ENCODE results near the gene TMPRSS2.

The TMPRSS2 gene

GRCh38 chr21:41446586-41446985 is 61.4 kb downstream of the TMPRSS2 start:
- no peak for DNase-seq

GRCh38 chr21:41445465-41445862 is 62.5 kb downstream of the TMPRSS2 start:
- DNase-seq = no peak

DNA sequence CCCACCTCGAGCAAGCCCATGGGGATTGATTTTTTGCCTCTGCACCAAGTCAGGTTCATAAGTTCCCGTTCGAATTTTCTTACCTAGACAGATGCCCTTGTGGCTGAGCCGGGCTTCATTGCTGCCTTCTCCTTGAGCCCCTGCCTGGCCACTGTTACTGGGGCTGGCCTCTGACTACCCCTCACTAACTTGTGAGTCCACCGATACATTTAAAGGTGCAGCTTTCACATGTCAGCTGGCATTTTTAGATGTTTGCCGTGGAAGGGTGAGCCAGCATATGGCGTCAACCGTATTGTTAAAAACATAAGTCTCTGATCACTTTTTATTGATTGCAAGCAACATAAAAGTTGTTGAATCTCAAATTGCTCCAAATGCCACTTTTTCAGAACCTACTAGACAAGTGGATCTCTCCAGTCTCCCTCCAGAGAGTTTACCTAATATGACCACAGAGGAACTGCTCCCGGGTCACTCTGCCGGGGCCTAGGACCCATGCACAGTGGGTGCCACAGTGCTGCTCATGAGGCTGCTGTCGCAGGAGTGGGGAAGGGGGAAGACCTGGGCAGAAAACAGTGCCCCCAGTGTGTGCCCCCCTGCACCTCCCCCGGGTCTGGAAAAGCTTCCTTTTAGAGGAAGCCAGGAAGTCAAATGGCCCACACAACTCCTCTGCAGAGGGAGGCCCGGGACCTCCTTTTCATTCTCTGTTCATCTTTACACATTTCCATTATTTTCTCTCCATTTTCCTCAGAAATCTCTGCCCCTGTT is 63.1 kb downstream of the TMPRSS2 start:
- no peak for DNase-seq

- no peak for DNase-seq
Observed at GRCh38 chr21:41443562-41443961, 64.4 kb downstream of the TMPRSS2 start.

- no peak for DNase-seq
Observed at GRCh38 chr21:41442481-41443186, 65.3 kb downstream of the TMPRSS2 start.

DNA sequence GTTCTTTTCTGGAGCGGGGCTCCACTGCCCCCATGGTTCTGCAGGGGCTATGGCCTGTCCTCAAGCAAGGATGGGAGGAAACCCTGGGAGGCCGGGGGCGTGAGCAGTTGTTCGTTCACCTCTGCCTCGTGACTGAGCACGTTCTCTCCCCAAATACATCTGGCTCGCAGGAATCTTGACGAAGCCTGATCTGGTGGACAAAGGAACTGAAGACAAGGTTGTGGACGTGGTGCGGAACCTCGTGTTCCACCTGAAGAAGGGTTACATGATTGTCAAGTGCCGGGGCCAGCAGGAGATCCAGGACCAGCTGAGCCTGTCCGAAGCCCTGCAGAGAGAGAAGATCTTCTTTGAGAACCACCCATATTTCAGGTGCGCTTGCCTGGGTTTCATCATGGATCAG is 66.4 kb downstream of the TMPRSS2 start:
- no peak for DNase-seq

DNA sequence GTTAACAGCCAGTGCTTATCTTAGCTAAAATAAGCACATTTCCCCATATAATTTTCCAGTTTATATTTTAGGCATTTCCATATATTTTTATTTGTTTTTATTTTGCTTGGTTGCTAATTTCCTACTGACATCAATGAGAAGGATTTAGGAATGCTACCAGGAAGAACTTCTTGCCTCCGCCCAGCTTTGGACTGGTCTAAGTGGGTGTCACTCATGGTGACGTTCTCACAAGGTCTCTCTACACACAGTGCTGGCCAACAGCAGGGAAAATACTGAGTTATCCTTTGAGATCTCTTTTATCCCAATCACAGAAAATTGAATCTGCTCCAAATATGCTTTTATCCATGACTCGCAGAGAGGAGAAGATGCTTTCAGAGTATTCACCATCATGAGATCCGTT is 68.7 kb downstream of the TMPRSS2 start:
- DNase-seq = no peak

- DNase-seq = no peak
Observed at GRCh38 chr21:41438425-41439113, 69.4 kb downstream of the TMPRSS2 start.

GRCh38 chr21:41437729-41438128 is 70.2 kb downstream of the TMPRSS2 start:
- no peak for DNase-seq

DNA sequence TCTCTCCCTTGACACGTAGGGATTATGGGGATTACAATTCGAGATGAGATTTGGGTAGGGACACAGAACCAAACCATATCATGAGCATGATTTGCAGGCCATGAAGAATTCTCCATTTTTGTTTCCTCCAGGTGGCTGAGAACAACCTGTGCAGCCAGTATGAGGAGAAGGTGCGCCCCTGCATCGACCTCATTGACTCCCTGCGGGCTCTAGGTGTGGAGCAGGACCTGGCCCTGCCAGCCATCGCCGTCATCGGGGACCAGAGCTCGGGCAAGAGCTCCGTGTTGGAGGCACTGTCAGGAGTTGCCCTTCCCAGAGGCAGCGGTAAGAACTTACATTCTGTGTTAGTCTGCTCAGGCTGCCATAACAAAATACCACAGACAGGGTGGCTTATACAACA is 72.3 kb downstream of the TMPRSS2 start:
- DNase-seq = no peak

- no peak for DNase-seq
Observed at GRCh38 chr21:41433566-41433965, 74.4 kb downstream of the TMPRSS2 start.

DNA sequence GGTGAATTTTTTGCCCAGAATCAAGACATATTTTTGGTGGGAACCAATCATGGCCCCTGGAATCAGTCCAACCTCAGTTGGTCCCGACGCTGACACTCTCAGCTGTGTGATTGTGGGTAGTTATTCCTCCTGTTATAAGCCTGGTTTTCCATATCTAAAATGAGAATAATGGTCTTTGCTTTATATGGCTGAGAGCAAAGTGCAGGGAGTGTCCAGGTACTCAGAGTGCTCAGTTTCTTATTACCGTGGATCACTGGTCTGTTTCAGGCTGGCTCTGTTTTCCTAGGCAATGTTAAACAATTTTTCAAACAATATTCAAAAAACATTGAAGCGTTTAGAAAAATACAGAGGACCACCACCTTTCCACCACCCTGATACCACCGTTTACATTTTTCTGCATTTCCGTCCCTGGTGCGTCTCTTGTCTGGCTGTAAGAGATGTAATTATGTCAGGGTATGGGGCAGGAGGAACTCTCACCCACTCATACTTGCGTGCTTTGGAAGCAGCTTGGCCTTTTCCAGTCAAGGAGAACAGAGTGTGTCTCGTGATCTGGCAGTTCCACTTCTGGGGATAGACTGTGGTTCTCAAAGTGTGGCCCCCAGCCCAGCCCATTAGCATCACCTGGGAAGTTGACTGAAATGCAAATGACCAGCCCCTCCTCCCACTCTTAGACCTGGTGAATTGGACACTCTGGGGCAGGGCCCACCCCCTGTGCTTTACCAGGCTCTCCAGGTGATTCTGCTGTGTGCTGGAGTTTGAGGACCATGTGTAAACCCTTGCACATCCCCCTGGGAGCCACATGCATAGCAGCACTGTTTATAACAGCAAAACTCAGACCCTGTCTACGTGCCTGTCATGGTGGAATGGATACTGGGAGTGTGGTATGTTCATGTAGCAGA is 75.1 kb downstream of the TMPRSS2 start:
- no peak for DNase-seq

DNA sequence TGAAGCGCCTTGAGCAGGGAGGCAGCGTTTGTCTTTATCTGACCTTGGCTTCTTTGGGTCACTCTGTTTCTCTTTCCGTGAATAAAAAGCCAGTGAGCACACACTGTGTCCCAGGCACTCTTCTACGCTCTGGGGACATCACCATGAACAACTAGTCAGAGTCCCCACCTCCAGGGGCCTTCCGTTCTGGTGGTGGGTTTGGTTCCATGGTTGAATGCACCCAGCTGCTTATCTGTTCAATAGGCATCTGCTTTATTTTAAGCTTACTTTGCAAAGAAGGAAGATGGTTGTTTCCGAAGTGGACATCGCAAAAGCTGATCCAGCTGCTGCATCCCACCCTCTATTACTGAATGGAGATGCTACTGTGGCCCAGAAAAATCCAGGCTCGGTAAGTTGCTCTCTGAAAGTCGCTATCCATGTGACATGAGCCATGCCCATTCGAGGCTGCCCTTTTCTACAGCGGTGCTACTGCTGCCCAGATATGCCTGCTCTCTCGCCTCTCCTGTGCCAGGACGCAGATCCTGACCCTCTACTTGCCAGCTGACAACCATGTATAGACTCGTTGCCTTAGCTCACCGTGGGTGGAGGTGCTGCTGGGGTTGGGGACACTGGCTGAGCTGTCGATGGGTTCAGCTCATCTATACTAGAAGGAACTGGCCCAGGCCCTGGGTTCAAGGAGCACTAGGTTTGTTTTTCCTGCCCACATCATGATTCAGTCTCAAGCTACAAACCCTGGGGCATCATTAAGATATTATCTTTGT is 76.0 kb downstream of the TMPRSS2 start:
- DNase-seq = no peak

DNA sequence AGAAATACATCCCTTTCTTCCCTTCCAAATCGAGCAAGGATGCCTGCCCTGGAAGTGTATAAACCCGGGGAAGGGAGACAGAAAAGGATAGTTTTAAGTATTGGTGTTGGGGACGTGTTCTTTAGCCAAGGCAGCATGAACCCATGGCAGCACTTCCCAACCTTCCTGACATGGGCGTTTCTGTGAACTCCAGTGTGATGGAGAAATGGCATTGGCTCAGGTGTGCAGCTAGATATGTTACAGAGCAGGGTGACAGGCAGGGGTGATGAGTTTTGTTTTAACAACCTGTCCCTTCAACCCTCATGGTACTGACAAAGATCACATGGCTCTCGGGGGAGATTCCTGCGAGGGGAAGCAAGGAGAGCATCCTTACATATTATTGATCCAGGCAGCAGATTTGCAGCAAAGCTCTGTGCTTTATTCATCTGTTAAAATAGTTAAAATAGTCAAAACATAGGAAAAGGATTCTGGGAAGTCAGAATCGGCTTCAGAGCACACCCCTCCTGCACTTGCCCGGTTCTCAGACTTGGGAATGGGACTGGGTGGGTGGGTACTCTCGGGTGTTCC is 78.0 kb downstream of the TMPRSS2 start:
- no peak for DNase-seq

DNA sequence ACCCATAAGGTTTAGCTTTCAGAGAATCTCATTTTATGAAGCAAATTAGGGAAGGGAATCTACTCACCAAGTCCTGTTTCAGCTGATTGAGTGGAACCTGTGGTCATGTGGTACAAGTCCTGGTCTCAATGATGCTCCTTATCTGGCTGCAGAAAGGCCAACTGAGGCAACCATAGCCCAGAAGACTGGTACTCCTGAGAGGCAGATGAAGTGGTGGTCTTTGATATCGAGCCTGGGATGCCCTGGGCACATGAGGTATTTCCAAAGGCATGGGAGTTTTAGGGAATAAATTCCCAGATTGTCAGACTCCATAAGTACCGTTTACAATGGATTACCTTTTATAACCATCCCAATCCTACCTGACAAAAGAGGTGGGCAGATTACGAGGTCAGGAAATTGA is 78.7 kb downstream of the TMPRSS2 start:
- DNase-seq = no peak

- no peak for DNase-seq
Observed at GRCh38 chr21:41428847-41429246, 79.1 kb downstream of the TMPRSS2 start.

GRCh38 chr21:41428311-41428710 is 79.6 kb downstream of the TMPRSS2 start:
- no peak for DNase-seq

- DNase-seq = no peak
Observed at GRCh38 chr21:41427556-41427955, 80.4 kb downstream of the TMPRSS2 start.

- no peak for DNase-seq
Observed at GRCh38 chr21:41426676-41427404, 81.1 kb downstream of the TMPRSS2 start.

DNA sequence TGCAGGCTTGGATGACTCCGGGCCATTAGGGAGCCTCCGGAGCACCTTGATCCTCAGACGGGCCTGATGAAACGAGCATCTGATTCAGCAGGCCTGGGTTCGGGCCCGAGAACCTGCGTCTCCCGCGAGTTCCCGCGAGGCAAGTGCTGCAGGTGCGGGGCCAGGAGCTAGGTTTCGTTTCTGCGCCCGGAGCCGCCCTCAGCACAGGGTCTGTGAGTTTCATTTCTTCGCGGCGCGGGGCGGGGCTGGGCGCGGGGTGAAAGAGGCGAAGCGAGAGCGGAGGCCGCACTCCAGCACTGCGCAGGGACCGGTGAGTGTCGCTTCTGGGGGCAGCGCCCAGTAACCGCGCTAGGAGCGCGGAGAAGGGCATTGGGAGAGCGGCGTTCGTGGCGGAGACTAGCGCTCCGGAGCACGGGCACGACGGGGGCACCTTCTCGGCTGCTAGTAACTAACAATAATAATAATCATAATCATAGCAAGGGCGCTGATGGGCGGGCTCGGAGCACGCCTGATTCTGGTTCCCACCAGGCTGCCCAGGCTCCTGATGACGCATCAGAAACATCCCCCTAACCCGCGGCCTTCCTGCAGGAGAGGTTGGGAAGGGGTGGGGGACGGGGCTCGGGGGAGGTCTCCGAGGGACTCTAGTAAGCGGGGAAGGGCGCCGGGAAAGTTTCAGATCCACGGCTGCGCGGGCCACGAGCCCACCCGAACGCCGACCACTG is 81.8 kb downstream of the TMPRSS2 start, which contains the start of gene MX1:
TSS of gene MX1 (plus strand) at position 286 of the 722 bp plus-strand sequence. CDS start 5,832 bp downstream, outside the sequence.
- DNase-seq = no peak
